Testis (tissue), 2 donors: ENCODE results near the gene PSTK.

ENCODE experiments used
- POLR2A ChIP-seq: fragments of 450-650 bp; IDR thresholded peaks from one replicate; pipeline ENCODE4 v1.6.1; 2017; ENCODE audit warnings: antibody characterized with exemption, mild to moderate bottlenecking, moderate library complexity
- TF ChIP-seq, protein P1 (sequence below), 3 experiments: fragments of 450-650 bp in 2 of 3; fragments of 200-600 bp in 1 of 3; sonication (generic) in 1 of 3; IDR thresholded peaks; one replicate each; pipeline ENCODE4 v1.5.1; 2016 to 2019; ENCODE audit warnings: antibody characterized with exemption in 3 of 3, mild to moderate bottlenecking in 2 of 3, moderate library complexity in 1 of 3

GRCh38 chr10:123039632-123039930, 59.4 kb downstream of the PSTK start:
- TF ChIP-seq, protein P1, sequence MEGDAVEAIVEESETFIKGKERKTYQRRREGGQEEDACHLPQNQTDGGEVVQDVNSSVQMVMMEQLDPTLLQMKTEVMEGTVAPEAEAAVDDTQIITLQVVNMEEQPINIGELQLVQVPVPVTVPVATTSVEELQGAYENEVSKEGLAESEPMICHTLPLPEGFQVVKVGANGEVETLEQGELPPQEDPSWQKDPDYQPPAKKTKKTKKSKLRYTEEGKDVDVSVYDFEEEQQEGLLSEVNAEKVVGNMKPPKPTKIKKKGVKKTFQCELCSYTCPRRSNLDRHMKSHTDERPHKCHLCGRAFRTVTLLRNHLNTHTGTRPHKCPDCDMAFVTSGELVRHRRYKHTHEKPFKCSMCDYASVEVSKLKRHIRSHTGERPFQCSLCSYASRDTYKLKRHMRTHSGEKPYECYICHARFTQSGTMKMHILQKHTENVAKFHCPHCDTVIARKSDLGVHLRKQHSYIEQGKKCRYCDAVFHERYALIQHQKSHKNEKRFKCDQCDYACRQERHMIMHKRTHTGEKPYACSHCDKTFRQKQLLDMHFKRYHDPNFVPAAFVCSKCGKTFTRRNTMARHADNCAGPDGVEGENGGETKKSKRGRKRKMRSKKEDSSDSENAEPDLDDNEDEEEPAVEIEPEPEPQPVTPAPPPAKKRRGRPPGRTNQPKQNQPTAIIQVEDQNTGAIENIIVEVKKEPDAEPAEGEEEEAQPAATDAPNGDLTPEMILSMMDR (IDR thresholded peaks at IDR 0.05) = no peak
- TF ChIP-seq POLR2A = no peak
